ENCODE measurements around the gene CCT5. TPM values are rescaled to one million over a fixed set of nuclear protein-coding genes. Genes with fewer than 3 reads are reported as not detected.

The CCT5 gene
- total RNA-seq, 1 experiment from 2014 or later = 532 TPM

- no peak within 1 kb of the TSS for H2AK5ac ChIP-seq (ENCODE audit: insufficient read length, low read length)
- H2BK15ac ChIP-seq (ENCODE audit: low read depth, low read length) = no peak within 1 kb of the TSS
- H3K23ac ChIP-seq (ENCODE audit: insufficient read length, low read depth, low read length) = no peak within 1 kb of the TSS
- Mint-ChIP-seq H3K4me3 (peak within 1 kb of the TSS; percentile 80 to 93), H3K27me3 (ENCODE audit: low read depth) (peaks cover 25% of the 10 kb centered on the region), H3K27ac (no peak within 1 kb of the TSS), H3K9me3 (peaks cover 2 to 7% of the 10 kb centered on the region in 2 experiments; a peak in 3 of 5 replicates), H3K4me1 (peaks cover 23 to 31% of the 10 kb centered on the region in 2 experiments), H3K36me3 (ENCODE audit: insufficient read depth in 1 of 3, low read depth in 3 of 3) (peaks cover 2 to 14% (median 12%) of the 10 kb centered on the region in 3 experiments; a peak in 5 of 7 replicates)
- H3K14ac ChIP-seq (ENCODE audit: insufficient read depth, low read length) = peak within 1 kb of the TSS; percentile 88
- DNase-seq = peak; percentile 80
- peak within 1 kb of the TSS; percentile 78 for H3K9ac ChIP-seq (ENCODE audit: extremely low read depth, insufficient read length, low read length)
- no peaks in the 10 kb centered on the region for H3K79me1 ChIP-seq (ENCODE audit: insufficient read depth, low read depth, low read length, poor library complexity, severe bottlenecking)
- no peak within 1 kb of the TSS for H3T11ph ChIP-seq (ENCODE audit: low read length)
- peak within 1 kb of the TSS; percentile 83 for H3K18ac ChIP-seq (ENCODE audit: insufficient read length, low read depth, low read length)
- no peak within 1 kb of the TSS for H2BK20ac ChIP-seq (ENCODE audit: low read depth, low read length, poor library complexity, severe bottlenecking)
- no peak within 1 kb of the TSS for H2BK12ac ChIP-seq (ENCODE audit: insufficient read length, low read depth, low read length)
- H3K4me2 ChIP-seq (ENCODE audit: insufficient read depth, insufficient read length, low read length) = peak within 1 kb of the TSS; percentile 99
- no peak within 1 kb of the TSS for H4K5ac ChIP-seq (ENCODE audit: insufficient read length, low read depth, low read length)
- H4K8ac ChIP-seq (replicated peaks; ENCODE audit: insufficient read length, low read depth, low read length) = no peak within 1 kb of the TSS
- TF ChIP-seq, protein P1, sequence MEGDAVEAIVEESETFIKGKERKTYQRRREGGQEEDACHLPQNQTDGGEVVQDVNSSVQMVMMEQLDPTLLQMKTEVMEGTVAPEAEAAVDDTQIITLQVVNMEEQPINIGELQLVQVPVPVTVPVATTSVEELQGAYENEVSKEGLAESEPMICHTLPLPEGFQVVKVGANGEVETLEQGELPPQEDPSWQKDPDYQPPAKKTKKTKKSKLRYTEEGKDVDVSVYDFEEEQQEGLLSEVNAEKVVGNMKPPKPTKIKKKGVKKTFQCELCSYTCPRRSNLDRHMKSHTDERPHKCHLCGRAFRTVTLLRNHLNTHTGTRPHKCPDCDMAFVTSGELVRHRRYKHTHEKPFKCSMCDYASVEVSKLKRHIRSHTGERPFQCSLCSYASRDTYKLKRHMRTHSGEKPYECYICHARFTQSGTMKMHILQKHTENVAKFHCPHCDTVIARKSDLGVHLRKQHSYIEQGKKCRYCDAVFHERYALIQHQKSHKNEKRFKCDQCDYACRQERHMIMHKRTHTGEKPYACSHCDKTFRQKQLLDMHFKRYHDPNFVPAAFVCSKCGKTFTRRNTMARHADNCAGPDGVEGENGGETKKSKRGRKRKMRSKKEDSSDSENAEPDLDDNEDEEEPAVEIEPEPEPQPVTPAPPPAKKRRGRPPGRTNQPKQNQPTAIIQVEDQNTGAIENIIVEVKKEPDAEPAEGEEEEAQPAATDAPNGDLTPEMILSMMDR (conservative IDR thresholded peaks at IDR 0.05) = no peak
- H3K79me2 ChIP-seq (ENCODE audit: insufficient read depth, low read length) = no peaks in the 10 kb centered on the region
- H3K23me2 ChIP-seq (ENCODE audit: insufficient read length, low read depth, low read length, poor library complexity, severe bottlenecking) = peaks cover 13% of the 10 kb centered on the region
- H3K27me3 ChIP-seq (ENCODE audit: insufficient read depth, low read length) = no peaks in the 10 kb centered on the region
- no peaks in the 10 kb centered on the region for H3K9me3 ChIP-seq (ENCODE audit: control insufficient read depth, low read depth, low read length)
- H2AFZ ChIP-seq (ENCODE audit: low read length) = no peak within 1 kb of the TSS
- H3K4ac ChIP-seq (ENCODE audit: low read depth, low read length) = no peak within 1 kb of the TSS
- no peak within 1 kb of the TSS for H4K91ac ChIP-seq (ENCODE audit: insufficient read length, low read depth, low read length)
- H3K56ac ChIP-seq (ENCODE audit: insufficient read length, low read depth, low read length) = no peak within 1 kb of the TSS
- H4K20me1 ChIP-seq (ENCODE audit: control insufficient read depth, insufficient read depth, insufficient read length) = no peaks in the 10 kb centered on the region
- no peak within 1 kb of the TSS for H3K27ac ChIP-seq (ENCODE audit: insufficient read length, low read depth, low read length)
- no peak within 1 kb of the TSS for H2BK120ac ChIP-seq (ENCODE audit: low read depth, low read length, poor library complexity, severe bottlenecking)
- H2BK5ac ChIP-seq (ENCODE audit: insufficient read length, low read length) = no peak within 1 kb of the TSS
- WGBS (ENCODE audit: extremely low coverage, insufficient read length, low lambda C conversion rate) = no CpG with 5 or more reads among the region's 56 CpGs
- H3K4me1 ChIP-seq (ENCODE audit: insufficient read depth, low read length) = peaks cover 3% of the 10 kb centered on the region; the same call in 1 of the 2 replicates
Observed at GRCh38 chr5:10307206-10308148, 57.4 kb downstream of the CCT5 start, which contains the start of gene CMBL. Gene CMBL, minus strand, starts transcription at chr5:10307902. Its CDS starts 17,140 bp downstream, at chr5:10290762.

All from H9 (cell line).